Measurements from ENCODE around the gene SLC24A1. TPM values are rescaled to one million over a fixed set of nuclear protein-coding genes. Genes with fewer than 3 reads are reported as not detected.

The SLC24A1 gene
- total and polyA plus RNA-seq, 11 donors, result 0.74 to 6.3 (median 2.1) TPM

- H3K9me3 ChIP-seq, result no peaks in the 10 kb centered on the region
- H3K27ac ChIP-seq, result no peak overlapping the region
- H3K36me3 ChIP-seq, result peaks cover 0 to 76% (median 46%) of the 10 kb centered on the region in 9 donors
- peak in 1 of 4 donors; percentile 37 for ATAC-seq
- no peaks in the 10 kb centered on the region for H3K27me3 ChIP-seq
- no peak for TF ChIP-seq POLR2A (IDR thresholded peaks at IDR 0.05)
- no peak for TF ChIP-seq CTCF (IDR thresholded peaks at IDR 0.05)
- no peak for DNase-seq
- H3K4me3 ChIP-seq, result no peak overlapping the region
- 89 to 94% (median 92%) methylated on average over 5 of the region's 5 CpGs for WGBS, 4 donors
- intact Hi-C loops (cut with DNase I), result no loop called here
- peaks cover 0 to 8% (median 0%) of the 10 kb centered on the region in 12 donors for H3K4me1 ChIP-seq
Measured at GRCh38 chr15:65653801-65654521, 32.2 kb downstream of the SLC24A1 start.

- 42 to 79% (median 75%) methylated on average over 1 of the region's 1 CpG for WGBS, 4 donors
Measured at GRCh38 chr15:65655026-65655425, 33.3 kb downstream of the SLC24A1 start.

DNA sequence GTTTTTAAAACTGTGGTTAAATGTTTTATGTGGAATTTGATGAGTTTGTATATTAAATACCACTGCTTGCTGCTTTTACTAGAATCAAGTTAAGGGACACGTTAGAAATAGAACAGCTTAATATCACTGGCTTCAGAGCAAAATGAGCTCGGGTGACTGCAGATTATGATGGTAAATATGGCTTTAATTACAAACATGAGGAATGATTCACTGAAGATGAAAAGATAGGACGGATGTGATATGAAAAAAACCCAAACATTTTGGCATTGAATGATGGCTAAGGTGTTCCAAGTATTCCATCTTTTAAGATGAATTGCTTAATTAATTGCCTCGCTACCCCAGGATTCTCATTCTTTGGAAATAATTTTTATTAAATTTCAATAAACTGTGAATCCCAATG is 33.7 kb downstream of the SLC24A1 start:
- Histone ChIP-seq H3K4me3 (no peak overlapping the region), H3K4me1 (peaks cover 0 to 8% (median 0%) of the 10 kb centered on the region in 12 donors), H3K36me3 (peaks cover 0 to 91% (median 60%) of the 10 kb centered on the region in 9 donors), H3K9me3 (no peaks in the 10 kb centered on the region), H3K27ac (no peak overlapping the region), H3K27me3 (no peaks in the 10 kb centered on the region)
- DNase-seq, result no peak
- ATAC-seq, result no peak
- intact Hi-C loops (cut with DNase I), result no loop called here
- WGBS, 4 donors, result 82 to 88% (median 86%) methylated on average over 4 of the region's 4 CpGs
- TF ChIP-seq POLR2A (IDR thresholded peaks at IDR 0.05), result no peak
- no peak for TF ChIP-seq CTCF (IDR thresholded peaks at IDR 0.05)

More at GRCh38 chr15:65655026-65655425, 33.3 kb downstream of the SLC24A1 start:
- ATAC-seq (no peak), DNase-seq (no peak)
- intact Hi-C loops (cut with DNase I), result no loop called here
- Histone ChIP-seq H3K9me3 (no peaks in the 10 kb centered on the region), H3K4me3 (no peak overlapping the region), H3K27me3 (no peaks in the 10 kb centered on the region), H3K4me1 (peaks cover 0 to 8% (median 0%) of the 10 kb centered on the region in 12 donors), H3K27ac (no peak overlapping the region), H3K36me3 (peaks cover 0 to 86% (median 55%) of the 10 kb centered on the region in 9 donors)
- TF ChIP-seq CTCF (IDR thresholded peaks at IDR 0.05) (no peak), POLR2A (IDR thresholded peaks at IDR 0.05) (no peak)

DNA sequence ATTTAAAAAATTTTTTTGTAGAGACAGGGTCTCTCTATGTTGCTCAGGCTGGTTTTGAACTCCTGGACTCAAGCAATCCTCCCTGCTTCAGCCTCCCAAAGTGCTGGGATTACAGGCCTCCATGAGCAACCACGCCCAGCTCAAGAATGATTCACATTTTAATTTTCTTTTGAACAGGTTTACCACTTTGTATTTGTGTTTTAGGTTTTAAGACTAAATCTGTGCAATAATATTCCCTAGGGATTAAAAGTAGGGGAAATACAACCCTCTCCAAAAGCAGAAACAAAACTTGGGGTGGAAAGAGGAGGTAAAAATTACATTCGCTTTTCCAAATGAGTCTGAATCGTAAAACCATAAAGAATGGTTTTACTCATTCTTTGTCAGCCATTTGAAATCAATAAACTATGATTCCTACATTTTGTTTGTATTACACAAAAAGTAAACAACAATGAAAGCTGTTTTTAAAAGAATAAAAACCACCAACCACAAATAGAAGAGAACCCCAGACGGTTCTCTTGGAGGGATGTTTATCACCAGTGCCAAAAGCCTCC is 37.8 kb downstream of the SLC24A1 start:
- TF ChIP-seq CTCF (IDR thresholded peaks at IDR 0.05) (no peak), POLR2A (IDR thresholded peaks at IDR 0.05) (no peak)
- Histone ChIP-seq H3K4me1 (no peaks in the 10 kb centered on the region), H3K4me3 (no peak overlapping the region), H3K9me3 (no peaks in the 10 kb centered on the region), H3K27me3 (no peaks in the 10 kb centered on the region), H3K27ac (no peak overlapping the region), H3K36me3 (peaks cover 0 to 96% (median 87%) of the 10 kb centered on the region in 9 donors)
- no peak for ATAC-seq
- DNase-seq, result no peak
- WGBS, 4 donors, result 92 to 96% (median 95%) methylated on average over 4 of the region's 4 CpGs
- intact Hi-C loops (cut with DNase I), result no loop called here
